Ectodermal cell (in vitro differentiated cells): ENCODE results near the gene RPL35.

Experiments
- H3K27ac ChIP-seq: 2 replicates; pipeline ENCODE4 v1.7.0; 2013; ENCODE audit warnings: mild to moderate bottlenecking, low read depth, low read length; ENCODE audit not compliant: insufficient read depth, poor library complexity, severe bottlenecking
- H3K27me3 ChIP-seq: 2 replicates; pipeline ENCODE4 v1.7.0; 2013; ENCODE audit warnings: mild to moderate bottlenecking, low read length; ENCODE audit not compliant: insufficient read depth, control insufficient read depth, poor library complexity, severe bottlenecking
- H3K36me3 ChIP-seq: one replicate; pipeline ENCODE4 v1.7.0; 2013; ENCODE audit warnings: low read length; ENCODE audit not compliant: control insufficient read depth, insufficient read depth
- H3K4me1 ChIP-seq: one replicate; pipeline ENCODE4 v1.7.0; 2013; ENCODE audit warnings: low read length; ENCODE audit not compliant: control insufficient read depth, insufficient read depth
- H3K4me3 ChIP-seq: 2 replicates; pipeline ENCODE4 v1.7.0; 2013; ENCODE audit warnings: low read depth, low read length, control low read depth; ENCODE audit not compliant: insufficient read depth
- H3K9me3 ChIP-seq: 2 replicates; pipeline ENCODE4 v1.7.0; 2013; ENCODE audit warnings: mild to moderate bottlenecking, low read length, moderate library complexity; ENCODE audit not compliant: control insufficient read depth
- WGBS, 2 experiments: methylation state at CpG; one replicate each; pipeline ENCODE4 v1.1.7; 2013; ENCODE audit warnings: missing lambda C conversion rate in 2 of 2; 5-methylcytosine and 5-hydroxymethylcytosine counted together

RPL35 gene

GRCh38 chr9:124809741-124810500 lies 51.8 kb downstream of the RPL35 start:
- no peaks in the 10 kb centered on the region for H3K36me3 ChIP-seq
- no peaks in the 10 kb centered on the region for H3K9me3 ChIP-seq
- no peak overlapping the region for H3K27ac ChIP-seq
- H3K4me1 ChIP-seq = peaks cover 32% of the 10 kb centered on the region
- 95 to 96% methylated on average over 60 of the region's 60 CpGs for WGBS, 2 experiments
- H3K4me3 ChIP-seq = no peak overlapping the region
- no peaks in the 10 kb centered on the region for H3K27me3 ChIP-seq

GRCh38 chr9:124809211-124809610 lies 52.5 kb downstream of the RPL35 start:
- WGBS, 2 experiments = 95 to 96% methylated on average over 6 of the region's 6 CpGs
- Histone ChIP-seq H3K27ac (no peak overlapping the region), H3K4me1 (peaks cover 32% of the 10 kb centered on the region), H3K4me3 (no peak overlapping the region), H3K9me3 (no peaks in the 10 kb centered on the region), H3K27me3 (no peaks in the 10 kb centered on the region), H3K36me3 (no peaks in the 10 kb centered on the region)

DNA sequence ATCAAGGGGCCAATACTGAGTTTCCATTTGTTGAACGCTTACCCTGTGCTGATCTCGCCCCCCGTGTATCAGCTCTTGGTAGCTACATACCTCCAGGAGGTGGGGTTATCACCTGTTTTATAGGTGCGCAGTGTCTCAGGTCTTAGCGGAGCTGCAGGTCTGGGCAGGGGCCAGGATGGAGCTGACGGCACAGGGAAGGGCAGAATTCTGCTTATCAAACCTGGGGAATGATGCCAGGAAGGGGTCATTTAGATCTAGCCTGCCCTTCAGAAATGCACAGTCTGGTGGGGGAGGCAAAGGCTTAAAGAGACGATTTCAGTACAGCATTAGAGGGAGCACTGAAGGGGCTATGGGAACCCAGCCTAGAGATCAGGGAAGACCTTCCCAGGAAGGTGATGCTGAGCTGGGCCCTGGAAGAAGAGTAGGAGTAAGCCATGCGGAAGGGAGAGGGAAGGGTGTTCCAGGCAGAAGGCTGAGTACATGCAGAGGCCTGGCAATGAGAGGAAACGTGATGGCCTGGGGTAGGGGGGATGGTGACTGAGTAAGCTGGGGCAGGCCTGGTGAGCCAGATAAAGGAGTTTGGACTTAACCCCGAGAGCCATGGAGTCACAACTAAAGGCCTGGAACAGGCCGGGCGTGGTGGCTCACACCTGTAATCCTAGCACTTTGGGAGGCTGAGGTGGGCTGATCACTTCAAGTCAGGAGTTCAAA lies 53.4 kb downstream of the RPL35 start:
- Histone ChIP-seq H3K36me3 (no peaks in the 10 kb centered on the region), H3K4me3 (no peak overlapping the region), H3K9me3 (no peaks in the 10 kb centered on the region), H3K27ac (no peak overlapping the region), H3K27me3 (no peaks in the 10 kb centered on the region), H3K4me1 (peaks cover 29% of the 10 kb centered on the region)
- 92% methylated on average over 12 of the region's 12 CpGs for WGBS, 2 experiments
